Dedifferentiated amniotic fluid mesenchymal stem cell (primary cell): Measurements from ENCODE around the gene GAGE12C.
"Not testable (repeated sequence)": the region's sequence is repeated elsewhere in the genome, so short reads cannot be mapped to it uniquely, and the experiment has no call there.

ENCODE experiments used
- DNase-seq: peaks from one replicate; pipeline ENCODE4 v3.0.0-alpha.2; 2016; ENCODE audit errors: extremely low spot score

Gene GAGE12C

DNA sequence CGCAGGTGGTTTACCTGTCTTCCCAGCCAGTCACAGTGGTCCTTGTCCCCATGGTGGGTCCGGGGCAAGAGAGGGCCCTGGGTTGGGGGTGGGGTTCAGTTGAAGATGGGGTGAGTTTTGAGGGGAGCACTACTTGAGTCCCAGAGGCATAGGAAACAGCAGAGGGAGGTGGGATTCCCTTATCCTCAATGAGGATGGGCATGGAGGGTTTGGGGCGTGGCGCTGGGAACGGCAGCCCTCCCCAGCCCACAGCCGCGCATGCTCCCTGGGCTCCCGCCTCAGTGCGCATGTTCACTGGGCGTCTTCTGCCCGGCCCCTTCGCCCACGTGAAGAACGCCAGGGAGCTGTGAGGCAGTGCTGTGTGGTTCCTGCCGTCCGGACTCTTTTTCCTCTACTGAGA, at the start of gene GAGE12C:
Gene GAGE12C, plus strand, starts transcription at position 301 of the 400 bp plus-strand sequence. CDS start 1,155 bp downstream, outside the sequence.
- not testable (repeated sequence) for DNase-seq

DNA sequence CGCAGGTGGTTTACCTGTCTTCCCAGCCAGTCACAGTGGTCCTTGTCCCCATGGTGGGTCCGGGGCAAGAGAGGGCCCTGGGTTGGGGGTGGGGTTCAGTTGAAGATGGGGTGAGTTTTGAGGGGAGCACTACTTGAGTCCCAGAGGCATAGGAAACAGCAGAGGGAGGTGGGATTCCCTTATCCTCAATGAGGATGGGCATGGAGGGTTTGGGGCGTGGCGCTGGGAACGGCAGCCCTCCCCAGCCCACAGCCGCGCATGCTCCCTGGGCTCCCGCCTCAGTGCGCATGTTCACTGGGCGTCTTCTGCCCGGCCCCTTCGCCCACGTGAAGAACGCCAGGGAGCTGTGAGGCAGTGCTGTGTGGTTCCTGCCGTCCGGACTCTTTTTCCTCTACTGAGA, 9.5 kb downstream of the GAGE12C start, which contains the start of gene GAGE12D:
Gene GAGE12D, plus strand, starts transcription at position 301 of the 400 bp plus-strand sequence. CDS start 1,155 bp downstream, outside the sequence.
- not testable (repeated sequence) for DNase-seq

DNA sequence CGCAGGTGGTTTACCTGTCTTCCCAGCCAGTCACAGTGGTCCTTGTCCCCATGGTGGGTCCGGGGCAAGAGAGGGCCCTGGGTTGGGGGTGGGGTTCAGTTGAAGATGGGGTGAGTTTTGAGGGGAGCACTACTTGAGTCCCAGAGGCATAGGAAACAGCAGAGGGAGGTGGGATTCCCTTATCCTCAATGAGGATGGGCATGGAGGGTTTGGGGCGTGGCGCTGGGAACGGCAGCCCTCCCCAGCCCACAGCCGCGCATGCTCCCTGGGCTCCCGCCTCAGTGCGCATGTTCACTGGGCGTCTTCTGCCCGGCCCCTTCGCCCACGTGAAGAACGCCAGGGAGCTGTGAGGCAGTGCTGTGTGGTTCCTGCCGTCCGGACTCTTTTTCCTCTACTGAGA, 19.0 kb downstream of the GAGE12C start, which contains the start of gene GAGE12E:
Gene GAGE12E, plus strand, starts transcription at position 301 of the 400 bp plus-strand sequence. CDS start 1,155 bp downstream, outside the sequence.
- DNase-seq, result not testable (repeated sequence)

DNA sequence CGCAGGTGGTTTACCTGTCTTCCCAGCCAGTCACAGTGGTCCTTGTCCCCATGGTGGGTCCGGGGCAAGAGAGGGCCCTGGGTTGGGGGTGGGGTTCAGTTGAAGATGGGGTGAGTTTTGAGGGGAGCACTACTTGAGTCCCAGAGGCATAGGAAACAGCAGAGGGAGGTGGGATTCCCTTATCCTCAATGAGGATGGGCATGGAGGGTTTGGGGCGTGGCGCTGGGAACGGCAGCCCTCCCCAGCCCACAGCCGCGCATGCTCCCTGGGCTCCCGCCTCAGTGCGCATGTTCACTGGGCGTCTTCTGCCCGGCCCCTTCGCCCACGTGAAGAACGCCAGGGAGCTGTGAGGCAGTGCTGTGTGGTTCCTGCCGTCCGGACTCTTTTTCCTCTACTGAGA, 28.6 kb downstream of the GAGE12C start, which contains the start of gene GAGE12F:
Gene GAGE12F, plus strand, starts transcription at position 301 of the 400 bp plus-strand sequence. CDS start 1,155 bp downstream, outside the sequence.
- DNase-seq, result not testable (repeated sequence)

GRCh38 chrX:49568728-49569127, 36.8 kb downstream of the GAGE12C start:
- DNase-seq, result not testable (repeated sequence)

GRCh38 chrX:49569152-49569551, 37.2 kb downstream of the GAGE12C start:
- DNase-seq, result not testable (repeated sequence)

DNA sequence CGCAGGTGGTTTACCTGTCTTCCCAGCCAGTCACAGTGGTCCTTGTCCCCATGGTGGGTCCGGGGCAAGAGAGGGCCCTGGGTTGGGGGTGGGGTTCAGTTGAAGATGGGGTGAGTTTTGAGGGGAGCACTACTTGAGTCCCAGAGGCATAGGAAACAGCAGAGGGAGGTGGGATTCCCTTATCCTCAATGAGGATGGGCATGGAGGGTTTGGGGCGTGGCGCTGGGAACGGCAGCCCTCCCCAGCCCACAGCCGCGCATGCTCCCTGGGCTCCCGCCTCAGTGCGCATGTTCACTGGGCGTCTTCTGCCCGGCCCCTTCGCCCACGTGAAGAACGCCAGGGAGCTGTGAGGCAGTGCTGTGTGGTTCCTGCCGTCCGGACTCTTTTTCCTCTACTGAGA, 38.1 kb downstream of the GAGE12C start, which contains the start of gene GAGE12G:
Gene GAGE12G, plus strand, starts transcription at position 301 of the 400 bp plus-strand sequence. CDS start 1,155 bp downstream, outside the sequence.
- DNase-seq, result not testable (repeated sequence)

- DNase-seq, result not testable (repeated sequence)
Observed at GRCh38 chrX:49579649-49580048, 47.7 kb downstream of the GAGE12C start, which contains the start of gene GAGE12H. TSS of gene GAGE12H (plus strand) at chrX:49579949. CDS start at chrX:49581104, 1,155 bp downstream.
